Measurements from ENCODE around the gene GCH1.

The GCH1 gene

GRCh38 chr14:54797986-54798385 is 104.6 kb downstream of the GCH1 start:
- DNase-seq (ENCODE audit: low read depth), result no peak

GRCh38 chr14:54797556-54797955 is 105.1 kb downstream of the GCH1 start:
- no peak for DNase-seq (ENCODE audit: low read depth)

- peak; percentile 42 for DNase-seq (ENCODE audit: low read depth)
These were observed 105.7 kb downstream of the GCH1 start for GRCh38 chr14:54796961-54797360.

GRCh38 chr14:54794796-54795195 is 107.8 kb downstream of the GCH1 start:
- no peak for DNase-seq (ENCODE audit: low read depth)

- no peak for DNase-seq (ENCODE audit: low read depth)
These were observed 108.5 kb downstream of the GCH1 start for GRCh38 chr14:54794159-54794558.

- no peak for DNase-seq (ENCODE audit: low read depth)
These were observed 110.3 kb downstream of the GCH1 start for GRCh38 chr14:54792288-54792687.

Measured in GM04503 (cell line).